Measurements from ENCODE around the gene SSX2IP.

Gene SSX2IP

GRCh38 chr1:84709131-84709530 is 18.9 kb upstream of the SSX2IP start:
- no peak for DNase-seq

- no peak for DNase-seq
These were observed 17.8 kb upstream of the SSX2IP start for GRCh38 chr1:84708031-84708430.

- no peak for DNase-seq
These were observed 15.3 kb upstream of the SSX2IP start for GRCh38 chr1:84705513-84705912.

- DNase-seq, result no peak
These were observed 14.7 kb upstream of the SSX2IP start for GRCh38 chr1:84704872-84705417.

DNA sequence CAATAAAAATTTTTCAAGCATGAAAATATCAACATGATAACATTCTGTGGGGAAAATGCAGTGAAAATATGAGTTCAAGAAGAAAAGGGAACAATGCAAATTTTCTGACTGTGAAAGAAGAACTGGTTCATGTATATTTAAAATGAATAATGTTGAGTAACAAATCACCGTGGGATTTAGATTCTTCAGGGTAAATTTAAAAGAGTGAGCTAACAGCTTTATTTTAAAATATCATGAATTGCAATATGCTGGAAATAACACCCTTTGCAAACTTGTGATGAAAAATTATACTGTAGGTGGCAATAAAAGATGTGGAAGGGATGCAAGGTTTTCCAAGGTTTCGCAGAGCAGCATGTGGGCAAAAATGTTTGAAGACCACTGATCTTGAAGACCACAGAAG is 13.2 kb upstream of the SSX2IP start:
- DNase-seq, result no peak

DNA sequence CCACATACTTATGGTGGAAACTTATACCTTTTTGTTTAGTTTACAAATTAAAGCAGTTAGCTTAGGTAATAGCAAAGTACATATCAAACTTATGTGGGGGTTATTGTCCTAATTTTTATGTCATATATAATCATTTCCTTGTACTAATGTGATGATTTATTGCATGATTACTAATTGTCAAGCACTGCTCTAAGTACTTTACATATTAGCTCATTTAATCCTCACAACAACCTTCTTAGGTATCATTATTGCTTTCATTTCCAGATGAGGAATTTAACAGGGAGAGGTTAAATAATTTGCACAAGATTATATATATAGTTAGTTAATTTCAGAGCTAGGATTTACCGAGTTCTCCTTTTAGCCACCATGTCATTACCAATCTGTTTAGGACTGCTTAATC is 11.9 kb upstream of the SSX2IP start:
- no peak for DNase-seq

DNA sequence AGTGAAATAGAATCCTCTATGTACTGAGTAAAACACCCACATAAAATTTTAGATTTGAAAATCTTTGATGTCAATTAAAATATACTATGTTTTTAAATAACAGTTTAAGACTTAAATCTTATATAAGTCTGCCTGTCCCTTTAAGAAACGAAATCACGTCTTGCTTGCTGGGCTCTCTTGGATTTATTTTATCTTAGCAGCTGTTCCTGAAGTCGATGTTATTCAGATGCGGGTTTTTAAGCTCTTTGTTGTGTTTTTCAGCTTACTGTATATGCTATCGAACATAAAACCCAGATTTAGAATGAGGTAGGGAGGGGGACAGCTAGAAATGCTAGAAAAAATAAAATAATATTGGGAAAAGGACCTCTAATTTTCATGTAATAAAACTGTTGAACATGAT is 11.1 kb upstream of the SSX2IP start:
- no peak for DNase-seq

DNA sequence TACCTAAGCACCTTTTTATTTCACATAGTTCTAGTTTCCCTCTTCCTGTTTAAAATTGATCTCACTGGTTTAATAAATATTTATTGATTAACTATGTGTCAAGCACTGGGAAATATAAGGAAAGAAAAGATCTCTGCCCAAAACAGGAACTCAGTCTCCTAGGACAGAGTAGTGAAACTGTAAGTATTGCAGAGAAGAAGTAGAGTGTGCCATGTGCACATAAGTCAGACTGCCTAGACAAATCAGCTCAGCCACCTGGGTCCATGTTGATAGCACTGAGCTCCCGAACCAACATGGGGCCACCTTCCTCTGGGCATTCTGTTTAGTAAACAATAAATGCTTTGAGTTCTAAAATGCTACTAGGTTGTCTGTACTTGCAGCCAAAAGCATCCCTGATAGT is 9.8 kb upstream of the SSX2IP start:
- no peak for DNase-seq

DNA sequence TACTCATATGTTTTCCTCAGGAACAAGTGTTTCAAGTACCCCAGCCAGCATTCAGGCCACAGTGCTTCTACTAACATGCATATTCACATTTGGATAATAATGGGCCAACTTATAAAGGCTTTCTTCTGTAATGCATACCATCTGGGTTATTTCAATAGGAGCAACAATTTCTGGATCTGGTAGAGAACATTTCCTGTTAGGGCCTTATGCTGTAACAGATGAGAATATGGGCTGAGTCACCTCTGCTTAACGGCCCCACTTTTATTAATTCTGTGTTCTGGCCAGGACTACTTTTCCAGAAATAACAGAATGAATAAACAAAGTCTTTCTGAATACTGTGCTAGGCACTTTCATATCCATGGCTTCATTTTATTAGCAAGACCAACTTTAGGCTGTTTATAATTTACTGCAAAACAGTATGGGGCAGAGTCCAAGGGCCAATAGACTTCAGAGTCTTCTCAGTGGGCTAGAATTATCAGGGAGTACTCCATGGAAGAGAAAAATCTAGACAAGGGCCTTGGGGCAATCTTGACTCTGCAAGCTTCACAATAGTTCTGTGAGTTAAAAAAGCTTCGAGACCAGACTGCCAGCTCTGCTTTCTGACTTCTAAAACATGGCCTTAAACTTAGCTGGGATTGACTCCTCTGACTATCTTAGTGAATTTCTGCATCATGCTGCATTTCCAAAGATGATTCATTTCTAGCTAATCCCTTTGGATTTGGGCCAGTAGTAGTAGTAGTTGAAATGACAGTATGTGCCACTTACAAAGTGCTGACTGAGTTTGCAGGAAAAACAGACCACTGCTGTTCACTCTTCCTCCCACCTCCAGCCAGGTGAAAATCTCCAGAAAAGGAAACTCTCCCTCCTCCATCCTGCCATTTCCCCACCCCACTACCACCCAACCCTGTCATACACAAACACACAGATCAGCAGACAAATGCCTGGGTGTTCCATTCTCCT is 8.2 kb upstream of the SSX2IP start:
- DNase-seq, result no peak

DNA sequence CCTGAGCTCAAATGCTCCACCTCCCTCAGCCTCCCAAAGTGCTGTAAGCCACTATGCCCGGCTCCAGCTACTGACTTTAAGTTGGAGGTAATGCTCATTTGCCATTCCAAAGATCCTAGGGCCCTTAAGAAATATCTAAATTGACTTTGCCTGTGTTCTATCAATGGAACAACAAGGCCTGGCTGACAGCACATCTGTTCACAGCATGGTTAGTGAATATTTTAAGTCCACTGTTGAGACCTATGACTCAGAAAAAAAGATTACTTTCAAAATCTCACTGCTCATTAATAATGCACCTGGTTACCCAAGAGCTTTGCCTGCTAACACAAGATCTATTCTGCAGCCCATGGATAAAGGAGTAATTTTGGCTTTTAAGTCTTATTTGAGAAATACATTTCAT is 3.5 kb upstream of the SSX2IP start:
- DNase-seq, result no peak

DNA sequence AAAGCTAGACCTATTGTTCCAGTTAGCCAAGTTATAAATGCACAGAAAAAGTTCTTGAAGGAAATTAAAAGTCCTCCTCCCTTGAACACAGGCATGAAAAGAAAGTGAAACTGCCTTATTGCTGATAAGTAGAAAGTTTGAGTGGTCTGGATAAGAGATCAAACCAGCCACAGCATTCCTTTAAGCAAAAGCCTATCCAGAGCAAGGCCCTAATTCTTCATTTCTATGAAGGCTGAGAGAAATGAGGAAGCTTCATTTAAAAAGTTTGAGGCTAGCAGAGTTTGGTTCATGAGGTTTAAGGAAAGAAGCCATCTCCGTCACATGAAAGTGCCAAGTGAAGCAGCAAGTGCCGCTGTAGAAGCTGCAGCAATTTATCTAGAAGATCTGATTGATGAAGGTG is 2.7 kb upstream of the SSX2IP start:
- DNase-seq, result no peak

GRCh38 chr1:84692391-84692790 is 2.1 kb upstream of the SSX2IP start:
- no peak for DNase-seq

GRCh38 chr1:84691122-84691783 is 992 bp upstream of the SSX2IP start:
- DNase-seq, result no peak

DNA sequence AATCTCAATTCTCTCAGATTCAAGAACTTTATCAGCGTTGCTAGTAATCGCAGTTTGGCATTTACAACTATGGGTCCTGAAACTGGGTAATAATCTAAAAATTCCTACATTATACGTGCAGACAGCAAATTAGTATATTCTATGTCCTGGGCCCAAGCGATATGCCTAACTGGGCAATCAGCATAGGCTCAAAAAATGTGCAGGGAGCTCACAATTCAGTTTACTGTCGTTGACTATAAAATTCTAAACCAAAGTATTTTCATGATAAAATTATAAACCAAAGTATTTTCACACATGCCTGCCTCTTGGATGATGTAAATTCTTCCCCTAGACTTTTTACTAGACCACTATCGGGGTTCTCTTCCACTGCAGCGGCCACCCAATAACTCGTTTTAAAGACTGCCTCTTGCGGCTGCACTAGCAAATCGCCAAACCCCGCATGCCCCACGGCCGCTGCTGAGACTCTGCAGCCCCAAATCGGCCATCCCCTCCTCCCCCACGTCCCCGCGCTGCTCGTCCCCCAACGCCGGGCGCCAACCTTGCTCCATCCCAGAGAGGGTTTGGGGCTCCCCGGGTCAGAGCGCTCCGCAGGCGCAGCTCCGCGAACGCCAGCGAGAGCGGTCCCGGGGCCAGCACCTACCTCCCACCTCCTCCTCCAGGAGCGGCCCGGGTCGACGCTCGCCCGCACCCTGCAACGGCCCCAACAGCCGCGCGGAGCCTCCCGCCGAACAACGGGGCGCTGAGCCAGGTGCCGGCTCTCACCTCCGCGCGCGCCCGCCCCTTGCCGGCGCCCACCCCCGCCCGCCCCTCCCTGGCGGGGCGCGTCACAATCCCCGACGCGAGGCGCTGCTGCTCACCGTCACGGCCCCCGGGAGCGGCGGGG is 506 bp downstream of the SSX2IP start:
- DNase-seq, result no peak

GRCh38 chr1:84688463-84689061 is 1.7 kb downstream of the SSX2IP start:
- DNase-seq, result no peak

- DNase-seq, result no peak
These were observed 2.4 kb downstream of the SSX2IP start for GRCh38 chr1:84687714-84688462.

DNA sequence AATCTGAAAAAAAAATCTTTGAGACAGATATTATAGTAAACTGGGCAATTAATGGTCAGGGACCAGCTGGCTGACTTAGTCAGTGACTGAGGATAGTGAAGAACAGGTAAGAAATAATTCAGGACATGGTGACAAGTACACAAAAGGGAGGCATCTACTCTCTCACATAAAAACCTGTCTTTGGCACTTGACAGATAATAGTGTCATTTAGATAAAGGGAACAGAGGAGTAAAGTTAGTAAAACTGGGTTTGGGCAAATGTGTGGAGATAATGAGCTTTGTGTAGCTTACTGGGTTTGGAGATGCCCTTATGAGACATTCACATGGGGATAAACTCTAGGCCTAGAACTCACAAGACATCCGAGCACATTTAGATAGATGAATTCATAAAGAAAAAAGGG is 4.0 kb downstream of the SSX2IP start:
- DNase-seq, result no peak

DNA sequence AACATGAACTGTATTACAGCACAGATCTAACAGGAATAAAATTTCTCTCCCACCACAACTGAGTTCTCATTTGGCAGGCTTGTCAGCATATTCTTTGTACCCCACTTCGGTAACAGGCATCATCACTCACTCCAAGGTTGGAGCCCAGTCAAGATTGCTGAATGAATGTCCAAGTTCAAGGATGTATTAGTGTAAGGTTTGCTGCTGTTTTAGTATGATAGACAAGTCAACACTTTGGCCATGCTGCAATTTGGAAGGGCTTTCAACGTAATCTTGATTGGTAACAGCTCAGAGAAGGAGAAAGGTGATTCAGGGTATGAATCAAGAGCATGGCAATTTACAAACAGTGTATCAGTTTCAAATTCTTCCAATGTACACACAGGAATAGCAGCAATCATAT is 6.8 kb downstream of the SSX2IP start:
- no peak for DNase-seq

- DNase-seq, result no peak
These were observed 8.2 kb downstream of the SSX2IP start for GRCh38 chr1:84682047-84682446.

DNA sequence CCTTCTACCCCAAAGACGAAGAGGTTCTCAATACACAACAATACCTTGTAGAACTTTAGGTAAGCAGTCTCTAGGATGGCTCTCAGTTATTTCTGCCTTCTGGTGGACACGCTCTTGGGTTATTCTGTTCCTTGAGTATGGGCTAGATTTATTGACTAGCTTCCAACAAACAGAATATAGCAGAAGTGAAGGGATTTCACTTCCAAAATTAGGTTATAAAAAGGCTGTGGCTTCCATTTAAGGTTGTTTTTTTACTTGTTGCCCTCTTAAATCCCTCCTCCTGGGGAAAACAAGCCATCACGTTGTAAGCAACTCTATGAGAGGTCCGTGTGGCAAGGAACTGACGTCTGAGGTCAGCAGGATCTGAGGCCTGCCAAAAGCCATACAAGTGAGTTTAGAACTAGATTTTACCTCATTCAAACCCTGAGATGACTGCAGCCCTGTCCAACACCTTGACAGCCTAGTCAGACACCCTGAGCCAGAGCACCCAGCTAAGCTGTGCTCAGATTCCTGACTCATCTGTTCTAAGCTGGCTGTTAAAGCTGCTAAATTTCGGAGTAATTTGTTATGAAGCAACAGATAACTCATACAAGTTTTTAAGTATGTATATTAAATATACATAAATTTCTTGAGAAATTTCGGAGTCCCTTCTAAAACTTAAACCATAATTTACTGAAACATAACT is 12.7 kb downstream of the SSX2IP start:
- DNase-seq, result no peak

DNA sequence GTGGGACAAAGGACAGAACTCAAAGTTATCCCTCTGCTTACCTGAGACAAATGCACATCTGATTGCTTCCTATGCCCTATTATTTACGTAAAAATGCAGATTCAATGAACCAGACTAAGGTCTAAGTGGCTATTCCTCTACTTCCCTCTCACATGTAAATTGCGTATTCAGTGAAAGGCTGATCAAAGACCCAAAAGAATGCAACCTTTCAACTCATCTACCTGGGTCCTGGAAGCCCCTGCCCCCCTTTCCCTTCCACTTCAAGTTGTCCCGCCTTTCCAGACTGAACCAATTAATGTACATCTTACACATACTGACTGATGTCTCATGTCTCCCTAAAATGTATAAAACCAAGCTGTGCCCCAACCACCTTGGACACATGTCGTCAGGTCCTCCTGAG is 14.6 kb downstream of the SSX2IP start:
- DNase-seq, result no peak
